HEK293 (cell line): Measurements from ENCODE around the gene DDAH1.

Source experiments
- OVOL3 ChIP-seq: fragments of 450-650 bp; formaldehyde crosslinking; IDR thresholded peaks from 2 replicates; pipeline ENCODE4 v1.5.1; 2016; ENCODE audit warnings: missing biosample characterization, missing genetic modification characterization
- PATZ1 ChIP-seq: fragments of 450-650 bp; formaldehyde crosslinking; IDR thresholded peaks from 2 replicates; pipeline ENCODE4 v1.5.1; 2016; ENCODE audit warnings: missing biosample characterization, missing genetic modification characterization
- PRDM4 ChIP-seq: fragments of 450-650 bp; formaldehyde crosslinking; IDR thresholded peaks from 2 replicates; pipeline ENCODE4 v1.5.1; 2017; ENCODE audit warnings: missing biosample characterization, missing genetic modification characterization
- SALL2 ChIP-seq: fragments of 450-650 bp; formaldehyde crosslinking; IDR thresholded peaks from 2 replicates; pipeline ENCODE4 v1.5.0; 2017; ENCODE audit warnings: missing biosample characterization, mild to moderate bottlenecking, missing genetic modification characterization, borderline replicate concordance
- SCRT2 ChIP-seq: fragments of 450-650 bp; formaldehyde crosslinking; IDR thresholded peaks from 2 replicates; pipeline ENCODE4 v1.5.1; 2016; ENCODE audit warnings: missing biosample characterization, missing genetic modification characterization
- WT1 ChIP-seq: fragments of 450-650 bp; formaldehyde crosslinking; IDR thresholded peaks from 2 replicates; pipeline ENCODE4 v1.5.1; 2016; ENCODE audit warnings: missing biosample characterization, missing genetic modification characterization
- ZBTB48 ChIP-seq: fragments of 450-650 bp; formaldehyde crosslinking; IDR thresholded peaks from 2 replicates; pipeline ENCODE4 v1.5.1; 2016; ENCODE audit warnings: missing biosample characterization, missing genetic modification characterization
- ZFHX2 ChIP-seq: fragments of 450-650 bp; formaldehyde crosslinking; conservative IDR thresholded peaks from 2 replicates; pipeline ENCODE4 v1.5.1; 2016; ENCODE audit warnings: missing biosample characterization, missing genetic modification characterization
- ZFP69B ChIP-seq: fragments of 450-650 bp; formaldehyde crosslinking; IDR thresholded peaks from 2 replicates; pipeline ENCODE4 v1.5.1; 2016; ENCODE audit warnings: missing biosample characterization, missing genetic modification characterization
- ZNF138 ChIP-seq: fragments of 450-650 bp; formaldehyde crosslinking; IDR thresholded peaks from 2 replicates; pipeline ENCODE4 v1.5.1; 2016; ENCODE audit warnings: missing biosample characterization, missing genetic modification characterization, borderline replicate concordance
- ZNF175 ChIP-seq: fragments of 450-650 bp; formaldehyde crosslinking; IDR thresholded peaks from 2 replicates; pipeline ENCODE4 v1.5.1; 2016; ENCODE audit warnings: missing biosample characterization, missing genetic modification characterization
- ZNF184 ChIP-seq: fragments of 450-650 bp; IDR thresholded peaks from 2 replicates; pipeline ENCODE4 v1.5.1; 2018; ENCODE audit warnings: missing biosample characterization, mild to moderate bottlenecking, missing genetic modification characterization
- ZNF211 ChIP-seq: fragments of 450-650 bp; formaldehyde crosslinking; IDR thresholded peaks from 2 replicates; pipeline ENCODE4 v1.5.1; 2016; ENCODE audit warnings: low read depth, missing biosample characterization, missing genetic modification characterization
- ZNF404 ChIP-seq: fragments of 450-650 bp; formaldehyde crosslinking; IDR thresholded peaks from 2 replicates; pipeline ENCODE4 v1.5.1; 2017; ENCODE audit warnings: missing biosample characterization, missing genetic modification characterization
- ZNF501 ChIP-seq: fragments of 450-650 bp; formaldehyde crosslinking; IDR thresholded peaks from 2 replicates; pipeline ENCODE4 v1.5.1; 2016; ENCODE audit warnings: missing biosample characterization, missing genetic modification characterization
- ZNF544 ChIP-seq: fragments of 450-650 bp; formaldehyde crosslinking; IDR thresholded peaks from 2 replicates; pipeline ENCODE4 v1.5.0; 2017; ENCODE audit warnings: missing biosample characterization, missing genetic modification characterization
- ZNF596 ChIP-seq: fragments of 450-650 bp; IDR thresholded peaks from 2 replicates; pipeline ENCODE4 v1.5.0; 2018; ENCODE audit warnings: missing biosample characterization, mild to moderate bottlenecking, missing genetic modification characterization, moderate library complexity
- ZNF692 ChIP-seq: fragments of 450-650 bp; formaldehyde crosslinking; IDR thresholded peaks from 2 replicates; pipeline ENCODE4 v1.5.1; 2016; ENCODE audit warnings: missing biosample characterization, missing genetic modification characterization
- ZNF701 ChIP-seq: fragments of 450-650 bp; formaldehyde crosslinking; IDR thresholded peaks from 2 replicates; pipeline ENCODE4 v1.5.1; 2016; ENCODE audit warnings: missing biosample characterization, missing genetic modification characterization
- ZNF704 ChIP-seq: fragments of 450-650 bp; formaldehyde crosslinking; IDR thresholded peaks from 2 replicates; pipeline ENCODE4 v1.5.1; 2016; ENCODE audit warnings: missing biosample characterization, missing genetic modification characterization
- ZNF76 ChIP-seq: fragments of 450-650 bp; formaldehyde crosslinking; IDR thresholded peaks from 2 replicates; pipeline ENCODE4; 2016; ENCODE audit warnings: low read depth, missing biosample characterization, missing genetic modification characterization, borderline replicate concordance
- TF ChIP-seq, protein P1 (sequence below): fragments of 450-650 bp; formaldehyde crosslinking; IDR thresholded peaks from 2 replicates; pipeline ENCODE4 v1.5.1; 2016; ENCODE audit warnings: missing biosample characterization, missing genetic modification characterization
- TF ChIP-seq, protein P2 (sequence below): fragments of 450-650 bp; formaldehyde crosslinking; IDR thresholded peaks from 2 replicates; pipeline ENCODE4 v1.5.1; 2016; ENCODE audit warnings: missing biosample characterization, missing genetic modification characterization
- TF ChIP-seq, protein P3 (sequence below): fragments of 450-650 bp; formaldehyde crosslinking; IDR thresholded peaks from 2 replicates; pipeline ENCODE4 v1.5.1; 2016; ENCODE audit warnings: missing biosample characterization, missing genetic modification characterization

Gene DDAH1

DNA sequence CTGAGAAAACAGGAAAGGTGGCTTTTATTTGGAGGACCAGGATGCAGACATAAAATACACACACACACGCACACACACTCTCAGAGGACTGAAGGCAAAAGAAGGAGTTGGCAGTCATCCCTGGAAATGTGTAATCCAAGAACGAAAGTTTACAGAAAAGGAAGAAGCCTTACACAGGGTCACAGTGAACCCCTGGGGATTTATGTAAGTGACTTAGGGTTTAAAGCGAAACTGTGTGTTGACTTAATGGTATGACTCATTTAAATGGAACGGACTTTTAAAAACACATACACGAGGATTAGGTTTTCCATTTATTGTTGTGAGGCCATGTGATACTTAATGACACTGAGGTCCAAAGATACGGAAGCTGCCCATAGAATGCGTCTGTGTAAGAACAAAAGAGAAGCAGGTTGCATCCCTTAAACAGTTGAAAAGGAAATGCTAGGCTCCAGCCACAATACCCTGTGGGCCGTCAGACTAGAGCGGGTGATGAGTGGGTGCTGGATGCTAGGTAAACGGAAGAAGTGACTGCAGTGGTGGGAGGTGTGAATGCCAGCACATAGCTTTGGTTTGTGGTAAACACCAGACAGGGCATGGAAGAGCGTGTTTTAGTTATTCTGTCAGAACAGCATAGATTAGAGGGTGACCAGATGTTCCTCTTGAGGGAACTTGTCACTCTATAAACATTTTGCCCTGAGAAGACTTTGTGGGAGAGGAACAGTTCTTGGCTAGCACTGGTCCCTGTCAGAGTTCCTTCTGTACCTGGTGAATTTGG lies 166.9 kb downstream of the DDAH1 start (continued):
- TF ChIP-seq, protein P1, sequence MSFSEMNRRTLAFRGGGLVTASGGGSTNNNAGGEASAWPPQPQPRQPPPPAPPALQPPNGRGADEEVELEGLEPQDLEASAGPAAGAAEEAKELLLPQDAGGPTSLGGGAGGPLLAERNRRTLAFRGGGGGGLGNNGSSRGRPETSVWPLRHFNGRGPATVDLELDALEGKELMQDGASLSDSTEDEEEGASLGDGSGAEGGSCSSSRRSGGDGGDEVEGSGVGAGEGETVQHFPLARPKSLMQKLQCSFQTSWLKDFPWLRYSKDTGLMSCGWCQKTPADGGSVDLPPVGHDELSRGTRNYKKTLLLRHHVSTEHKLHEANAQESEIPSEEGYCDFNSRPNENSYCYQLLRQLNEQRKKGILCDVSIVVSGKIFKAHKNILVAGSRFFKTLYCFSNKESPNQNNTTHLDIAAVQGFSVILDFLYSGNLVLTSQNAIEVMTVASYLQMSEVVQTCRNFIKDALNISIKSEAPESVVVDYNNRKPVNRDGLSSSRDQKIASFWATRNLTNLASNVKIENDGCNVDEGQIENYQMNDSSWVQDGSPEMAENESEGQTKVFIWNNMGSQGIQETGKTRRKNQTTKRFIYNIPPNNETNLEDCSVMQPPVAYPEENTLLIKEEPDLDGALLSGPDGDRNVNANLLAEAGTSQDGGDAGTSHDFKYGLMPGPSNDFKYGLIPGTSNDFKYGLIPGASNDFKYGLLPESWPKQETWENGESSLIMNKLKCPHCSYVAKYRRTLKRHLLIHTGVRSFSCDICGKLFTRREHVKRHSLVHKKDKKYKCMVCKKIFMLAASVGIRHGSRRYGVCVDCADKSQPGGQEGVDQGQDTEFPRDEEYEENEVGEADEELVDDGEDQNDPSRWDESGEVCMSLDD (tag by site-specific recombination): peak; percentile 79; the same call in 1 of the 2 replicates
- TF ChIP-seq ZBTB48: peak; percentile 89
- no peak for TF ChIP-seq ZNF704 (tag by site-specific recombination)
- TF ChIP-seq, protein P2, sequence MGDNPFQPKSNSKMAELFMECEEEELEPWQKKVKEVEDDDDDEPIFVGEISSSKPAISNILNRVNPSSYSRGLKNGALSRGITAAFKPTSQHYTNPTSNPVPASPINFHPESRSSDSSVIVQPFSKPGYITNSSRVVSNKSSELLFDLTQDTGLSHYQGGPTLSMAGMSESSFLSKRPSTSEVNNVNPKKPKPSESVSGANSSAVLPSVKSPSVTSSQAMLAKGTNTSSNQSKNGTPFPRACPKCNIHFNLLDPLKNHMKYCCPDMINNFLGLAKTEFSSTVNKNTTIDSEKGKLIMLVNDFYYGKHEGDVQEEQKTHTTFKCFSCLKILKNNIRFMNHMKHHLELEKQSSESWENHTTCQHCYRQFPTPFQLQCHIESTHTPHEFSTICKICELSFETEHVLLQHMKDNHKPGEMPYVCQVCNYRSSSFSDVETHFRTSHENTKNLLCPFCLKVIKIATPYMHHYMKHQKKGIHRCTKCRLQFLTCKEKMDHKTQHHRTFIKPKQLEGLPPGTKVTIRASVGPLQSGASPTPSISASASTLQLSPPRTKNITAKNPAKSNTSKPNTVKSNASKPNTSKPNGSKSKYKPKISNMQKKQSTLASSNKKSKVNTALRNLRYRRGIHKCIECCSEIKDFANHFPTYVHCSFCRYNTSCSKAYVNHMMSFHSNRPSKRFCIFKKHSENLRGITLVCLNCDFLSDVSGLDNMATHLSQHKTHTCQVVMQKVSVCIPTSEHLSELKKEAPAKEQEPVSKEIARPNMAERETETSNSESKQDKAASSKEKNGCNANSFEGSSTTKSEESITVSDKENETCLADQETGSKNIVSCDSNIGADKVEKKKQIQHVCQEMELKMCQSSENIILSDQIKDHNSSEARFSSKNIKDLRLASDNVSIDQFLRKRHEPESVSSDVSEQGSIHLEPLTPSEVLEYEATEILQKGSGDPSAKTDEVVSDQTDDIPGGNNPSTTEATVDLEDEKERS: no peak
- peak; percentile 78 for TF ChIP-seq ZNF596 (tag by site-specific recombination)
- TF ChIP-seq SCRT2 (tag by site-specific recombination): no peak
- TF ChIP-seq, protein P3, sequence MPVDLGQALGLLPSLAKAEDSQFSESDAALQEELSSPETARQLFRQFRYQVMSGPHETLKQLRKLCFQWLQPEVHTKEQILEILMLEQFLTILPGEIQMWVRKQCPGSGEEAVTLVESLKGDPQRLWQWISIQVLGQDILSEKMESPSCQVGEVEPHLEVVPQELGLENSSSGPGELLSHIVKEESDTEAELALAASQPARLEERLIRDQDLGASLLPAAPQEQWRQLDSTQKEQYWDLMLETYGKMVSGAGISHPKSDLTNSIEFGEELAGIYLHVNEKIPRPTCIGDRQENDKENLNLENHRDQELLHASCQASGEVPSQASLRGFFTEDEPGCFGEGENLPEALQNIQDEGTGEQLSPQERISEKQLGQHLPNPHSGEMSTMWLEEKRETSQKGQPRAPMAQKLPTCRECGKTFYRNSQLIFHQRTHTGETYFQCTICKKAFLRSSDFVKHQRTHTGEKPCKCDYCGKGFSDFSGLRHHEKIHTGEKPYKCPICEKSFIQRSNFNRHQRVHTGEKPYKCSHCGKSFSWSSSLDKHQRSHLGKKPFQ (tag by site-specific recombination): peak; percentile 75
- peak; percentile 98 for TF ChIP-seq ZNF501
- peak; percentile 68; the same call in 1 of the 2 replicates for TF ChIP-seq ZNF184 (tag by site-specific recombination)
- TF ChIP-seq ZNF701 (tag by site-specific recombination): no peak
- TF ChIP-seq SALL2 (tag by site-specific recombination): no peak
- TF ChIP-seq WT1: peak; percentile 84
- TF ChIP-seq ZFP69B (tag by site-specific recombination): peak; percentile 95
- no peak for TF ChIP-seq ZNF175 (tag by site-specific recombination)
- TF ChIP-seq ZNF692 (tag by site-specific recombination): peak; percentile 96
- no peak for TF ChIP-seq ZNF211 (tag by site-specific recombination)
- no peak for TF ChIP-seq ZNF404 (tag by site-specific recombination)
- peak; percentile 82; the same call in 1 of the 2 replicates for TF ChIP-seq OVOL3 (tag by site-specific recombination)
- no peak for TF ChIP-seq ZNF76 (tag by site-specific recombination)
- TF ChIP-seq PRDM4 (tag by site-specific recombination): peak; percentile 94
- TF ChIP-seq ZNF138 (tag by site-specific recombination): no peak
- TF ChIP-seq PATZ1: peak; percentile 69
- peak; percentile 94 for TF ChIP-seq ZFHX2 (tag by site-specific recombination)
- TF ChIP-seq ZNF544 (tag by site-specific recombination): no peak
